HG02588 (cell line): Measurements from ENCODE around the gene DIAPH3.

Experiments
- ATAC-seq: cut with Tn5 transposase; IDR thresholded peaks from one replicate; pipeline ENCODE4 v1.9.1; 2021; ENCODE audit warnings: mild to moderate bottlenecking, moderate library complexity; ENCODE audit not compliant: unreplicated experiment

Gene DIAPH3

DNA sequence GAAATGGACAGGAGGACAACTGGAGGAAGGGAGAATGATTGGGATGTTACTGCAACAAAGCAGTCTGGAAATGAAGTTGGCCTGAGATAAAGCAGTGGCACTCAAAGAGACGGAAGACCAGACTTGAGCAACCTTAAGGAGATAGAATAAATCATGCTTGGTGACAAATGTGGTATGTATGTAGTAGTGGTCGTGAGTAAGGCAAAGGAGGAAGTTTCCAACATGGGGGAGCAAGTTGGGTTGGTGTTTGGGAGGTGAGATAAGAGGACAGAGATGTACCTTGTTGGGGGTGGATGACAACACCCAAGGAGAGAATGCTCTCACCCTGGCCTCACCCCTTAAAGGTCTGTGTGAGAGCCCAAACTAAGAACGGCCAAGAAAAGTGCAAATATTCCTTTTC, 420.5 kb downstream of the DIAPH3 start:
- ATAC-seq = no peak

DNA sequence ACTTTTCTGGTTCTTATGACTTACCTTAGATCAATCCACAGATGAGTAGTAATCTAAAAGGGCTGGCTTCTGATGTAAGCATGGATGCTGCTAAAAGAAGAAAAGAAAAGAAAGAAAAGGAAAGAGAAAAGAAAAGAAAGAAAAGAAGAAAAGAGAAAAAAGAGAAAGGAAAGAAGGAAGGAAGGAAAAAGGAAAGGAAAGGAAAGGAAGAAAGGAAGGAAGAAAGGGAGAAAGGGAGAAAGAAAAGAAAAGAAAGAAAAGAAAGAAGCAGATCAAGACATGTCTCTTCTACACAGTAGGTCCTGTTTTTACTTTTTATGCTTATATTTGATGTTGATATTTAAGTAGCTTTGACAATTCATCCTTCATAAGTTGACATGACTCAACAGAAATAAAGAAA, 421.3 kb downstream of the DIAPH3 start:
- ATAC-seq = no peak

- ATAC-seq = no peak
These were observed 424.8 kb downstream of the DIAPH3 start for GRCh38 chr13:59738921-59739320.

- peak; percentile 100 for ATAC-seq
These were observed 429.3 kb downstream of the DIAPH3 start for GRCh38 chr13:59734393-59734792.

- no peak for ATAC-seq
These were observed 430.0 kb downstream of the DIAPH3 start for GRCh38 chr13:59733744-59734143.

DNA sequence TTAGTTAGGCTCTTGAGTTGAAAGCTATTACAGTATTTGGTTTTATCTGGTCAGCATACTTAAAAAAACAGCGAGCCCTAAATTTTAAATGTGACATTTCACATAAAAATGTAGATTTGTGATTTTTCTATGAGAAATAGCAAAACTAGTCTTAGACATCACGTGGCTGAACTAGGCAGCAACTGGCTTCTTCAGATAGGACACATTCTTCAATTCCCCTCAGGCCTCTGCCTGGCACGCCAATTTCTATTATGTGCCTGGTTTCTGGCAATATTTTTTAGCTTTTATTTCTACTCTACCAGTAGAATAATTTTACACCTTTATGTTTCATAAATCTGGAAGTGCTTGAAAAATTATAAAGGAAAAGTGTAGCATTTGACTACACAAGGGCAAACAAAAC, 433.7 kb downstream of the DIAPH3 start:
- no peak for ATAC-seq

DNA sequence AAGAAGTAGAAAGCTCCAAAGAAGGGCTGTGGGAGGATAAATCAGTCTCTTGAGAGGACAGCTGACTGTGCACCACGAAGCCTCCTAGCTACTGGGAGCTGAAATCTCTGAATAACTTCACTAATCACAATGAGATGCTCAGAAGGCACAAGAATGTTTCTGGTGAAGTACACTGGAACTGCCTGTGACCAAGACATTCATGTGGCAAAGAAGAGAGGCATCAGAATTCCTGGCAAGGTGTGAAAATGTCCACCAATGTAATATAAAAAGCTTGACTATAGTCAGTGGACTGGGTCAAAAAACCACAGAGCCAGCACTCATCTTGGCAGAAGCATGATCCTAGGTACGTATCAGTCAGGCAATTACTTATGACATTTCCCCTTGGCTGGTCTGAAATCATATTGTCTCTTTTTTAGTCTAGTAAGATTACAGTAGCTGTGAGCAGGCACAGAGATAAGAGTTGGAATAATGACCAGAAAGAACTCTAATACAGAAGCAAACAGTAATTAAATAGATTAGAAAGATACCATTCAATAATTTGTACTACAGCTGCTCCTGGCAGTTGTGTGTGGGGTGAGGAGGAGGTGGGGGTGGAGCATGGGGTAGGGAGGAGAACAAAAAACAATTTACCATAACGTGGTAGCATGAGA, 434.7 kb downstream of the DIAPH3 start:
- ATAC-seq = no peak

- no peak for ATAC-seq
These were observed 441.5 kb downstream of the DIAPH3 start for GRCh38 chr13:59721926-59722910.

DNA sequence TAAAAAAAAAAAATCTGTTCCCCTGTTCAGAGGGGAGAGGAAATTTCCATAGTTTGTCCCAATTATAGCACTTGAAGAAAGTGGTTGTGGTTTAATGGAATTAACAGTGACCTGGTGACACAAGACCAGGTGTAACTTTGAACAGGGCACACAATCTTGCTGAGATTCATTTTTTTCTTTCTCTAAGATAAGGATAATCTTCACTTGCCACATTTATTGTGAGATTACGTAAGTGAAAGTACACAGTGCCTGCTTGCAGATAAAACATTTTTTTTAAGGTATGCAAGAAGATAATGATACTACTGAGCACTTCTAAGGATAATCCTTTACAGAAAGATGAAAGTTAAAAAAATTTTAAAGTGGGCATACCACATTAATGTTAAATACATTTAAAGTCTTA, 448.1 kb downstream of the DIAPH3 start:
- ATAC-seq = no peak

DNA sequence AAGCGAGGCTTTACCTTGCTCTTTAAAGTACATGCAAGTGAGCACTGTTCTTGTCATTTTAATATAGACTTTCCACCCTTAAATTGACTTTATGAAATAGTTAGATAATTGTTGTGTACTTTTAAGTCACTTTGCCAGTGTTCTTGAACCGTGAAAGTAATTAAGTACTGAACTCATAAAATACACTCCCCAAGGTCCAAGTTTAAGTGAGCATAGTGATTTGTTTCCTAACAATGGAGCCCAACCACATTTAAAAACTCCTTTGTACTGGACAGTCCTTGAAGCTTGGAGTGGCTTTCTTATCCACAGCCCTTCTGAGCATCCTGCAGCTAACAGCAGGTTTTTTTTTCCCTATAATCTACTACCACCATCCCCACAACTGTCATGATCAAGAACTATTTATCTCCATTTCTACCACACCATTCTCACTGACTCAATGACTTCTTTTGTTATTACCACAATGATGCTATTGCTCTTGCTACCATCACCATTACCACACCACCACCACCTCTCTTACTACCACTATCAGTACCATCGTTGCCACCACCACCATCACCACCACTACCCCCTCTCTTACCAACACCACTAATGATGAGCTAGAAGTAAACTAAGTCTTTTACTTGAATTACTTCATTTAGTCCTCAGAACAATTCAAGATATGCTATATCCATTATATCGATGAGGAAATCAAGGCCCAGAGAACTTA, 452.6 kb downstream of the DIAPH3 start:
- no peak for ATAC-seq

GRCh38 chr13:59710416-59710815, 453.3 kb downstream of the DIAPH3 start:
- ATAC-seq = no peak

- no peak for ATAC-seq
These were observed 457.4 kb downstream of the DIAPH3 start for GRCh38 chr13:59706101-59706976.

DNA sequence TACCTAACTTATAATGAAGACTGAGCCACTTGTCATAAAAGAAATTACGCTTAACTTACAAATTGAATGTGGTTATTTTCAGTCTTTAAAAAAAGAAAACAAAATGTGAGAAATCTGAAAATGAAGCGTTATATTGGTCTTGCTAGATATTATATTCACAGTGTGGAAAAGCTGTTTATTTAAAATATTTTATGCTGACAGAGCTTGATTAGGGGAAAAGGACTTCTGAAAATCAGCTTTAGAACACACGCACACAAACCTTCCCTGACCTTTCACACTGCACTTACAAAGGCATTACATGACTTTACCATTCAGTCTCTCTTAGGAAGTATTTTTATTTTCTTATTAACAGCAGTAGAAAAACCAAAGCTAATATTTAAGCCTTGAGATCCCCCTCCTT, 461.5 kb downstream of the DIAPH3 start:
- ATAC-seq = no peak

GRCh38 chr13:59701261-59701660, 462.5 kb downstream of the DIAPH3 start:
- no peak for ATAC-seq

- no peak for ATAC-seq
These were observed 463.4 kb downstream of the DIAPH3 start for GRCh38 chr13:59700281-59700680.

- no peak for ATAC-seq
These were observed 467.5 kb downstream of the DIAPH3 start for GRCh38 chr13:59696271-59696670.

DNA sequence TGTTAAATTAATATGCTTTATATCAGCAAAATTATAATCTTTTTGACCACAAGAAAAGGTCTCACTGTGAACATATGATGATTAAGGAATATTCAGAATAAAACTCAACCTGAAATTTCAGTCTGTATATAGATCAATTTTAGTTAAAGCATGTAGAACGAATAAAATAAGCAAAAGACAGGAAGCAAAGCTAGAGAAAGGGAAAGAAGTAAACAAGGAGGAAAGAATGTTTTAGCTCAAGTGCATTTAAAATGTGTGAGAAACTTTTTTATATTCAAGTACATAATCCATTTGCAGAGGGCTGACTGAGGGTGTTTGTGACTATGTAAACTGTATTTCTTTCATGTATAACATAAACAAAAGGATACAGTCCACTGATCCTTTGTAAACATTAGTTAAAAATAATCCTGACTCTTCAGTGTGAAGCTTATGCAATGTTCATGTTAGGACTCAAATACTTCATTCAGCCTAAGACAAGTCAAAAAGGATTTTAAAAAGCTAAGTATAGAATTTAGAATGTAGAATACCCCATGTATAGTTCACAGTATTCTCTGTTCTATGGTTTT, 472.1 kb downstream of the DIAPH3 start:
- ATAC-seq = no peak

DNA sequence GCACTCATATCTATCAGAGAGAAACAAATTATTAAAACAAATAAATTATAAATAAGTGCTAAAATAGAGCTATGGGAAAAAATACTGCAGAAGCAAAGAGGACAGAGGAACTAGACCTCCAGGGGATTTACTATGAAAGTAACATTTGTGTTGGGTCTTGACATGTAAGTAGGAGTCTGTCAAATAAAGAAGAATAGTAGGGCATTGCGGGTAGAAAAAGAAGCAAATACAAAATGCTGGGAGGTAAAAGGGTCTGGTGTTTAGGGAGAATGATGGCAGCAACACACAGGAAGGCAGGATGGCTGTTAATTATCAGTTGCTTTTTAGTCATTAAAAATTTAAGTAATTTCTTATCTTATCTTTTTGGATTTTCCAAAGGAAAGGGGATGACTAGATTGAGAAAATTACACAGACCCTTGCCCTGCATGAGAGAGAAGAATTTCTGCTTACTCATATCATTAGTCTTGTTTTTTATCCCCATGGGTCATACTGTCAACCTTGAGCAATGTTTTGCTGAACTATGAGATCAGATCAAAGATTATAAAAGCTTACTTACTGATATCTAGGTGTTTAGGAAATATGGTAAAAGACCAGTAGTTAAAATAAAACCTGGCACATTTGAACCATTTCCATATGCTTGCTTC, 472.7 kb downstream of the DIAPH3 start:
- ATAC-seq = no peak

DNA sequence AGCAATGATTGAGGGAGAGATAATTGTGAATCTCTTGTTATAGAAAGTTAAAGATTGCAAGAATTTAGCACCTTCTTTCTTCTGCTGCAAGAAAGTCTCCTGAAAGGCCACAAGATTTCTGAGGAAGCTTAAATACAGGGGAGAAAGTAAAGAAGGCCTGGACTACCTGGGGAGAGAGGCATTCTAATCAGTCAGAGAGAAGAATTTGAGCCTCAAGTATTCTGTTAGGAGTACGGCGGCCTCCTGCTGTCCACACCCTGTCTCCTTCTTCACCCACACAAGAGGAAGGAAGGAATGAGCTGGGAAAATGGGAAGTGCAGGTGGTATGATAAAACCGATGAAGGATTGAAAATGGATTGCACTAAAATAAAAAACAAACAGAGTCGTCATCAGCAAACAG, 474.7 kb downstream of the DIAPH3 start:
- no peak for ATAC-seq
